OCI-LY7 (cell line): Measurements from ENCODE around the gene BCL2L15.

Experiments used
- CTCF ChIP-seq: fragments of 200-600 bp; sonication (generic); conservative IDR thresholded peaks from 2 replicates; pipeline ENCODE4 v1.5.1; 2014; ENCODE audit warnings: mild to moderate bottlenecking, antibody characterized with exemption, low read length, moderate library complexity, mixed read lengths
- EZH2phosphoT487 ChIP-seq: fragments of 200-600 bp; sonication (generic); IDR thresholded peaks from 2 replicates; pipeline ENCODE4 v1.6.1; 2018; ENCODE audit warnings: low read depth, borderline replicate concordance, mild to moderate bottlenecking, mixed run types, antibody characterized with exemption, low read length, moderate library complexity, mixed read lengths

GRCh38 chr1:113859478-113860175 lies 27.8 kb downstream of the BCL2L15 start:
- TF ChIP-seq CTCF: no peak
- no peak for TF ChIP-seq EZH2phosphoT487
